DMS 273 (cell line): ENCODE results near the gene LGI1.

Experiments used
- DNase-seq: peaks from one replicate; lab custom pipeline; 2025; ENCODE audit not compliant: unreplicated experiment; lab: John Stamatoyannopoulos, UW

The LGI1 gene

DNA sequence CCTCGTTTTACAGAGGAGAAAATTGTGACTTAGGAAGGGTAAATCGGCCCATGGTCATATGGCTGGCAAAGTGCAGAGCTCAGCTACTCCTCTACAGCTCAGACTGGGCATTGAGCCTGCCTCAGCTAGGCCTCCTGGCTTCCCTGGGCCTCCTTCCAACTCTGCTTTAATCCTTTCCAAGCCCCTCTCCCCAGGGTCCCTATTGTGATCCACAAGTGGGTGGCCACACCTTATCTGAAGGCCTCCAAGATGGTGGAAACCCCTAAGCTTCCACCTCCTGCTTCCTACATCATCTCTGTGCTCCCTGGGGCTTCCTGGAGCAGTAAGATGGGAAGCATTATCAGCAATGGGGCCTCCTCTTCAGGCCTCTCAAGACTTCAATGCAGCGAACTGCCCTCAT lies 3.0 kb upstream of the LGI1 start:
- no peak for DNase-seq

DNA sequence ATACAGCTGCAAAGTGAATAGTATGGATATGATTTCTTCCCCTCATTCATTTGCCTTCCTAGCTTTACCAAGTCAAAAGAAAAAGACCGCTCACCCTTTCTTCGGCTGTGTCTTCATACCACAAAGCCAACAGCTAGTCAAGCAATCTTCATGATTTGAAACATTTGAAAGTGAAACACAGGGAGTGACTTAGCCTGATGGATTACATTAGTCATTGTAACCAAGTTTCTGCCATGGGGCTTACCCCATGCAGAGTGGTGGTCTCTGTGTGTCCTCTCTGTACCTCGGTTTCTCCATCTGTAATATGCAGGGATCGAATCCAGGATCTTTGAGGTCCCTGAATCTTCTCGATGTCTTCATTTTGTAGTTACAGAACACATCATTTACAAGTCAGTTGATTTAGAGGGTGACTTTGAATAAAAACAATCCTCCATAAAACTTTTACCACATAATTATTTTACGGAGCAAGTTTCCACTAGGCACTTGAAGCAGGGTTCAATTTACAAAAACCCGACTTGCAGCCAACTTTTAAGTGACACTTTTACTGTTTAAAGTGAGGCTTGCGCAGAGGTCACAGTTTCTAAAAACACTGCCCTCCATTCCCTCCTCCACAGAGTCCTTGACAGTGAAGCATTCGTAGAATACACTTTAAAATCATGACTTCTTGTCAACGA lies 2.2 kb upstream of the LGI1 start:
- no peak for DNase-seq

GRCh38 chr10:93756118-93756517 lies 1.6 kb upstream of the LGI1 start:
- no peak for DNase-seq

DNA sequence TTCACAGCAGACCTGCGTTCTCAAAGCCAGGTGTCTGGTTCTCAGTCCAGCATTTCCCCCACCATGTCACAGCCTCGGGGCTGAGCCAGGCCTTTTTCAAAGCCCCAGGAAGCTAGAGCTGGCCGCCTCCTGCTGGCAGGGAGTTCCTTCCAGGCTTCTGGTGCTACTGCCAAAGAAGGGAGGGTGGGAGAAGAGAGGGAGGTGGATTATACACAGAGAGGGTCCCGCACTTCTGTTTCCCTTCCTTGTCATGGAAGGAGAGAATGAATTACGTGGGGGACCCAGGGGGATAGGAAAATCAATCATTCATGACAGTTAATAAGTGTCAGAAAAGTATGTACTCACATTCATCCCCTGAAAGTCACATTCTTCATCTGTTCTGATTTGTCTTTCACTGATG lies 600 bp upstream of the LGI1 start:
- peak; percentile 2 for DNase-seq

GRCh38 chr10:93758508-93758885 lies 761 bp downstream of the LGI1 start:
- no peak for DNase-seq

DNA sequence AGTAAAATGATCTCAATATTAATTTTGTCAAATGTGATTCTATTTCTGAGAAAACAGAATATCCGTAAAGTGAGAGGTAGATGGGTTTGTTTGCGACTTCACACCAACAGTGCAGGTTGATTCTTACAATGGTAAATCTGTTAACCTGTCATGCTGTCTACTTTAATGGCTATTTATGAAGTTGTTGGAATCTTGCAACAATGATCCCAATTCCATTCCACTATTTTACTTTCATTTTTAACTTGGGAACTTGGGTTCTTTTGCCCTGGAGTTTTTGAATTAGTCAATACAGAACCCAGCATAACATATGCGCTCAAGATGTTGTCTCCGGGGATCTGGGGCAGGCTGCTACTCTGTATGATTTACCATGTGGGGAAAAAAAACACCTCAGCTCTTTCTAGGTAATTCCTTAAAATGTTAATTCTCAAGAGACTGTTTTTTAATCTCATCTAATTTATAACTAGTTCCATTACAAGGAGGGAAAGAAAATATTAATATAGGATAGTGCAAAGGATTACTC lies 1.2 kb downstream of the LGI1 start:
- DNase-seq: peak; percentile 12

DNA sequence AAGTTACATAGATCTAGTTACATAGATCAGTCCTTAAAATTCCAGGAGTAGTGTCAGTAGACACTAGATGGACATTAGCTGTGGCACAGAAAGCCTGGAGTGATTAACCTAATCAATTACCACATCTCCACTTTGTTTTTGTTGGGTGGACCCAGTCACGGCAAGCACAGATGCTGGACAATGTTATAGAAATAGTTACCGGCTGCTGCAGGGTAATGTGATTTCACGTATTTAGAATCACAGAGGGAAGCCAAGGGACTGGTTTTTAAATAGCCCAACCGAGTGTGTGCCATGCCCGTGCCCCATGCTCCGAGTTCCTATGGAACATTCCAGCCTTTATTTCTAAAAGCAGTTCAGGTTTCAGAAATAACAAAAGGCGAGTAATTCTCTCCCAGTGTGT lies 2.8 kb downstream of the LGI1 start:
- DNase-seq: no peak

DNA sequence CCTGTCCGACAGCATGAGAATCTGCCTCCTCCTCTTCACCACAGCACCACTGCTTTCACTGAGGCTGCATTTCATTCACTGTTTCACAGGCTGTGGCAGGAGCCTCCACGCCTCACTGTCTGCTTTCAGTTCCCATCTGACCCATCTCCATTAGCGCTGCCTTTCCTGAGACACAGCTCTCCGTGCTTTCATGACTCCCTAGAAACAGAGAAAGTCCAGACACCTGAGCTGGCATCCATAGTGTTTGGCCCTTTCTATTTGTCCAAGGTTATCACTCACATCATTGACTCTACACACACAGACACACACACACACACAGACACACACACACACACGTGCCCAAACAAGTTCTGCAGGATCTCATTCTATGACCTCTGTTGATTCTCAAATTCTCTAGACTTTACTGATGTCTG lies 5.2 kb downstream of the LGI1 start:
- no peak for DNase-seq

GRCh38 chr10:93766918-93767317 lies 9.2 kb downstream of the LGI1 start:
- no peak for DNase-seq

GRCh38 chr10:93767724-93768399 lies 10.1 kb downstream of the LGI1 start:
- no peak for DNase-seq

DNA sequence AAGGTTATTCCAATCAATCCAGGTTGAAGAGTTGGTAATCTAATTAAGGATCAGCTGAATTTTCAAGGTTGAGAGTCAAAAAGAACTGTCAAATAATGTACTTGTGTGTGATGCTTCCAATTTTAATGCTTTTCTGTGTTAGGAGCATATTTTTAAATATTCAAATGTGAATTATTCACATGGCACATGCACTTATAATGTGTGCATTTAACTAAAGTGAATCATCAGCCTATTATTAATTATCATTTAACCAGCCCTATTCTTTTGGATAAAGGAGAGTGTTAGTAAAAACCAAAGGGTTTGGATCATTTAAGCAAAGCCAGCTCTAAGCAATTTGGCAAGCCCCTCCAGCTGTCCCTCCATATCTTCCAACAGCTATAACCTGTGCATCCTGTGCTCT lies 11.2 kb downstream of the LGI1 start:
- DNase-seq: no peak

GRCh38 chr10:93771354-93771753 lies 13.6 kb downstream of the LGI1 start:
- DNase-seq: no peak

GRCh38 chr10:93773120-93773519 lies 15.4 kb downstream of the LGI1 start:
- DNase-seq: peak; percentile 6

GRCh38 chr10:93773705-93774104 lies 16.0 kb downstream of the LGI1 start:
- DNase-seq: no peak

DNA sequence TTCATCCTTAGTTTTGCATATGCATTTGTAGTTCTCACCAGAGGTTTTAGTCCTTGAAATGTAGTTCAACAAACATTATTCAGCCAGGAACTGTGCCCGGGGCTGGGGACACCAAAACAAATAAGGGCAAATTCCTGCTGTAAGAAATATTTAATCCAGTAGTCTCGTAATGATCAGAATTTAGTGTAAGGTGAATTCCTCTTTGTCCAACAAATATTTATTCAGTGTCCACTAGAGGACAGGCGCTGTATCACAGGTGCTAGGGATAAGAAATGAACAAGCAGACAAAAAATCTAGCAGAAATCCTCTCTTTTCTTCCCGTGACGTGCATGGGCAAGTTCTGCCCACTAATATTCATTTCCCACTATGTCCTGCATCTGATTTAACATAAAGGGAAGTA lies 17.6 kb downstream of the LGI1 start:
- no peak for DNase-seq

DNA sequence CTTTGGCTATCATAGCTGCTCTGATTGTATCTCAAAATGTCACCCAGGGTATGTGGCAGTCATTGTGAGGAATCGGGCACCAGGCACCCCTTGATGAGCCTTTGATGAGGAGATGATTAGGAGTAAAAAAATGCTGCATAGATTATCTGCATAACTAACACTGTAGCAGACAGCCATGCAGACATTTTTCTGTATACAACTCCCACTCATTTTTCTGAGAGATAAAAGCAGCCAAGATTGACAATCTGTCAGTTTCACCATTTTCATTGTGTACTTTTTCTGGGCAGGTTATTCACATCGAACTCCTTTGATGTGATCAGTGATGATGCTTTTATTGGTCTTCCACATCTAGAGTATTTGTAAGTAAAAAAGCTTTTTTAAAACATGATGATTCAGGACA lies 19.4 kb downstream of the LGI1 start:
- no peak for DNase-seq

GRCh38 chr10:93784059-93784458 lies 26.3 kb downstream of the LGI1 start:
- no peak for DNase-seq

GRCh38 chr10:93788413-93789208 lies 30.9 kb downstream of the LGI1 start:
- no peak for DNase-seq

DNA sequence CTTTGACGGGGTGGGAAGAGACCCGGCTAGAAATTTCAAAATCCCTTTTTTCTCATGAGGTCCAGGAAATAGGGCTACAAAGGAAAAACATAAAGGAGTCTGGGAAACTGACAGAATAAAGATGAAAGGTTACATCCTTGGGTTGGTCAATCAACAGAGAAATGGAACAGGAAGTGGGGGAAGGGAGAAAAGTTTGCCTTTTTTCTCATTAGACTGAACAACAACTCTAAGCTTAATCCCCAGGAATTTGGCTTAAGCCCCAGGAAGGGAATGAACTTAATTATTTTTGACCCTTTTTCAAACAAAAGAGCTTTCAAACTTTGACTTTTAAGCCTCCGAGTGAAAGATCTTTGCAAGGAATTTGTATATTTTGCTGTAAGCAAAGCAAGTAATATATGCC lies 32.7 kb downstream of the LGI1 start:
- DNase-seq: no peak

- no peak for DNase-seq
Observed at GRCh38 chr10:93796167-93796566, 38.4 kb downstream of the LGI1 start.

DNA sequence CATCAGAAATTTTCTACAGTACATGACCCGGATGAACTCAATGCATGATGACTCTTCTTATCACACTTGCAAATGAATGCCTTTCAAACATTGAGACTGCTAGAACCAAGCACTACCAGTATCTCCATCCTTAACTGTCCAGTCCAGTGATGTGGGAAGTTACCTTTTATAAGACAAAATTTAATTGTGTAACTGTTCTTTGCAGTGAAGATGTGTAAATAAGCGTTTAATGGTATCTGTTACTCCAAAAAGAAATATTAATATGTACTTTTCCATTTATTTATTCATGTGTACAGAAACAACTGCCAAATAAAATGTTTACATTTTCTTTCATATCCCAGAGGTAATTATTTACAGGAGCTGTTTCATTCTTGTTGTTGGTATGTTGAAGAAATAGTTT lies 40.1 kb downstream of the LGI1 start:
- DNase-seq: no peak

GRCh38 chr10:93799155-93799708 lies 41.5 kb downstream of the LGI1 start:
- peak; percentile 8 for DNase-seq
